Panc1 (cell line): ENCODE measurements around the gene TOB1. TPM values are rescaled to one million over a fixed set of nuclear protein-coding genes. Genes with fewer than 3 reads are reported as not detected.

Source experiments
- ATAC-seq: fragments of 200-7000 bp; cut with Tn5 transposase; 2 replicates; pipeline ENCODE4 v1.9.1; 2020; ENCODE audit warnings: mild to moderate bottlenecking, moderate library complexity
- BruUV-seq: library from RNA; stranded (reverse); fragments of 400-500 nt; replicated peaks from 2 replicates; lab custom pipeline; 2021; lab: Mats Ljungman, UMichigan
- CTCF ChIA-PET: fragments of 300-600 bp; sonication (Branson Sonifier 250); formaldehyde crosslinking; loops from one replicate; lab custom pipeline; 2022; ENCODE audit warnings: antibody characterized with exemption; lab: Charles Lee
- POLR2A ChIA-PET: fragments of 300-600 bp; sonication (Branson Sonifier 250); formaldehyde crosslinking; loops from one replicate; lab custom pipeline; 2022; ENCODE audit warnings: antibody characterized with exemption; lab: Charles Lee
- DNase-seq: peaks from one replicate; pipeline ENCODE4 v3.0.0-alpha.2; 2010; ENCODE audit warnings: low read depth, low spot score
- H3K27ac ChIP-seq: 2 replicates; pipeline ENCODE4 v1.5.1; 2011; ENCODE audit warnings: mild to moderate bottlenecking, low read length, inconsistent platforms
- H3K27me3 ChIP-seq: fragments of 200-500 bp; sonication (Bioruptor generic); 2 replicates; pipeline ENCODE4 v1.6.0; 2014; ENCODE audit warnings: low read length, inconsistent platforms; ENCODE audit not compliant: control insufficient read depth, insufficient read depth
- H3K36me3 ChIP-seq: fragments of 200-500 bp; sonication (Bioruptor generic); 2 replicates; pipeline ENCODE4 v1.5.1; 2014; ENCODE audit warnings: inconsistent platforms, mild to moderate bottlenecking, low read length, moderate library complexity; ENCODE audit not compliant: control insufficient read depth, insufficient read depth
- H3K4me1 ChIP-seq: 2 replicates; pipeline ENCODE4 v1.5.1; 2011; ENCODE audit warnings: inconsistent platforms, mild to moderate bottlenecking, low read length, moderate library complexity; ENCODE audit not compliant: control insufficient read depth, insufficient read depth
- H3K4me3 ChIP-seq, 2 experiments: 2 replicates each; pipeline ENCODE4 v1.5.1; 2011 to 2012; ENCODE audit warnings: low read depth in 2 of 2, low read length in 2 of 2, mild to moderate bottlenecking in 2 of 2, inconsistent platforms in 1 of 2, moderate library complexity in 1 of 2
- H3K9me3 ChIP-seq: fragments of 200-500 bp; sonication (Bioruptor generic); 2 replicates; pipeline ENCODE4 v1.5.1; 2014; ENCODE audit warnings: low read depth, mild to moderate bottlenecking, inconsistent platforms, low read length, moderate library complexity; ENCODE audit not compliant: control insufficient read depth, insufficient read depth
- CTCF ChIP-seq: fragments of 450-650 bp; IDR thresholded peaks from 2 replicates; pipeline ENCODE4 v1.5.1; 2017; ENCODE audit warnings: mild to moderate bottlenecking
- POLR2AphosphoS5 ChIP-seq: IDR thresholded peaks from 2 replicates; pipeline ENCODE4 v1.6.1; 2012; ENCODE audit warnings: mild to moderate bottlenecking, low read depth, low read length, moderate library complexity
- REST ChIP-seq, 2 experiments: IDR thresholded peaks; 2 replicates each; pipeline ENCODE4 v1.6.1; 2011 to 2012; ENCODE audit warnings: low read depth in 2 of 2, control low read depth in 1 of 2, low read length in 1 of 2, mild to moderate bottlenecking in 1 of 2, moderate library complexity in 1 of 2; ENCODE audit not compliant: insufficient read depth in 1 of 2
- SIN3A ChIP-seq: IDR thresholded peaks from 2 replicates; pipeline ENCODE4 v1.6.1; 2012; ENCODE audit warnings: low read depth, mild to moderate bottlenecking, low read length, moderate library complexity, borderline replicate concordance; ENCODE audit not compliant: insufficient read depth
- TCF7L2 ChIP-seq: IDR thresholded peaks from 2 replicates; pipeline ENCODE4 v1.6.1; 2011; ENCODE audit warnings: mild to moderate bottlenecking, low read depth, low read length, inconsistent platforms
- in situ Hi-C: cut with HindIII; loops from 2 replicates; pipeline ENCODE4 v1.10.0; 2016; ENCODE audit warnings: low sequenced_read_pairs, low pct_unique_long_range_greater_than_20kb
- intact Hi-C: fragments of 100-400 bp; cut with micrococcal nuclease; formaldehyde crosslinking; loops from one replicate; pipeline ENCODE4 v1.10.0; 2022; ENCODE audit not compliant: unreplicated experiment
- total RNA-seq: library from RNA; stranded (reverse); gene quantifications from one replicate; pipeline ENCODE4 v1.2.1, GENCODE V29; 2021; ENCODE audit not compliant: unreplicated experiment

TOB1 gene
- total RNA-seq, 1 experiment from 2014 or later, result 117 TPM

GRCh38 chr17:50856431-50856830, 9.7 kb downstream of the TOB1 start:
- ChIA-PET POLR2A (interaction anchor here (0.6 to 0.7 kb wide), 2 partner anchors 148 to 175 kb away, joined by 3 to 7 read pairs; no protein-coding TSS in a partner anchor), CTCF (interaction anchor here (0.5 to 1.0 kb wide), 2 partner anchors 48 to 51 kb away, joined by 3 read pairs; no protein-coding TSS in a partner anchor)
- Histone ChIP-seq H3K36me3 (peaks cover 1% of the 10 kb centered on the region; the same call in 1 of the 2 replicates), H3K27ac (no peak overlapping the region), H3K9me3 (no peaks in the 10 kb centered on the region), H3K27me3 (no peaks in the 10 kb centered on the region), H3K4me1 (peaks cover 11% of the 10 kb centered on the region; the same call in 1 of the 2 replicates), H3K4me3 (no peak overlapping the region)
- intact Hi-C loops, result loop anchor here (10.0 kb wide), 1 partner anchor 298 kb away; the partner anchor contains the start of gene NME1
- no TSS peak for BruUV-seq
- TF ChIP-seq REST (IDR thresholded peaks at IDR 0.05; ENCODE audit: insufficient read depth in 1 of 2, low read depth in 2 of 2, low read length in 1 of 2), result no peak
- no peak for TF ChIP-seq POLR2AphosphoS5
- no peak for TF ChIP-seq TCF7L2
- TF ChIP-seq SIN3A, result no peak
- no peak for TF ChIP-seq CTCF
- ATAC-seq, result no peak
- in situ Hi-C loops, result no loop called here
- DNase-seq, result no peak

- DNase-seq (no peak), ATAC-seq (no peak)
- BruUV-seq, result no TSS peak
- Histone ChIP-seq H3K4me1 (peaks cover 11% of the 10 kb centered on the region; the same call in 1 of the 2 replicates), H3K36me3 (no peaks in the 10 kb centered on the region), H3K9me3 (no peaks in the 10 kb centered on the region), H3K27me3 (no peaks in the 10 kb centered on the region), H3K27ac (no peak overlapping the region), H3K4me3 (no peak overlapping the region)
- TF ChIP-seq POLR2AphosphoS5 (no peak), TCF7L2 (no peak), REST (IDR thresholded peaks at IDR 0.05; ENCODE audit: insufficient read depth in 1 of 2, low read depth in 2 of 2, low read length in 1 of 2) (no peak)
- POLR2A ChIA-PET, result interaction anchor here (0.6 kb wide), 1 partner anchor 149 kb away, joined by 3 read pairs; no protein-coding TSS in a partner anchor
- intact Hi-C loops (loop anchor here (10.0 kb wide), 1 partner anchor 299 kb away; the partner anchor contains the start of gene NME1), in situ Hi-C loops (no loop called here)
- CTCF ChIA-PET, result interaction anchor here (0.5 to 1.0 kb wide), 3 partner anchors 48 to 92 kb away, joined by 3 to 4 read pairs (median 3); no protein-coding TSS in a partner anchor
Measured at GRCh38 chr17:50855708-50856330, 10.3 kb downstream of the TOB1 start.
